DND-41 (cell line): Measurements from ENCODE around the gene FAM222B.
"Not testable (repeated sequence)": the region's sequence is repeated elsewhere in the genome, so short reads cannot be mapped to it uniquely, and the experiment has no call there.

Experiments
- ATAC-seq: fragments of 200-7000 bp; cut with Tn5 transposase; 3 replicates; pipeline ENCODE4 v1.9.1; 2021; ENCODE audit warnings: low read depth; ENCODE audit not compliant: insufficient read depth
- DNase-seq: peaks from one replicate; pipeline ENCODE4 v3.0.0-alpha.2; 2020
- H2AFZ ChIP-seq: 2 replicates; pipeline ENCODE4 v1.6.0; 2012; ENCODE audit warnings: low read depth, low read length
- H3K27ac ChIP-seq: 2 replicates; pipeline ENCODE4 v1.5.1; 2012; ENCODE audit warnings: low read length, inconsistent platforms
- H3K27me3 ChIP-seq: fragments of 200-600 bp; sonication (generic); 2 replicates; pipeline ENCODE4 v1.6.0; 2012; ENCODE audit warnings: low read length, mild to moderate bottlenecking, inconsistent platforms; ENCODE audit not compliant: insufficient read depth, poor library complexity
- H3K36me3 ChIP-seq: 2 replicates; pipeline ENCODE4 v1.5.1; 2012; ENCODE audit warnings: low read length, inconsistent platforms; ENCODE audit not compliant: insufficient read depth
- H3K4me1 ChIP-seq: 2 replicates; pipeline ENCODE4 v1.5.1; 2012; ENCODE audit warnings: mild to moderate bottlenecking, low read length; ENCODE audit not compliant: insufficient read depth
- H3K4me2 ChIP-seq: 2 replicates; pipeline ENCODE4 v1.6.0; 2012; ENCODE audit warnings: mild to moderate bottlenecking, moderate library complexity, low read length, inconsistent platforms; ENCODE audit not compliant: insufficient read depth
- H3K4me3 ChIP-seq, 2 experiments: fragments of 200-600 bp in 1 of 2; shearing (Covaris generic) in 1 of 2; 2 replicates each; pipeline ENCODE4 v1.5.1; 2012 to 2016; ENCODE audit warnings: inconsistent platforms in 2 of 2, low read length in 2 of 2, mild to moderate bottlenecking in 2 of 2, low read depth in 1 of 2, moderate library complexity in 1 of 2
- H3K79me2 ChIP-seq: 2 replicates; pipeline ENCODE4 v1.6.0; 2012; ENCODE audit warnings: low read length, inconsistent platforms; ENCODE audit not compliant: insufficient read depth
- H3K9ac ChIP-seq: 2 replicates; pipeline ENCODE4 v1.6.0; 2012; ENCODE audit warnings: low read depth, mild to moderate bottlenecking, inconsistent platforms, low read length, moderate library complexity
- H3K9me3 ChIP-seq: 2 replicates; pipeline ENCODE4 v1.5.1; 2012; ENCODE audit warnings: low read length, moderate library complexity, mild to moderate bottlenecking, inconsistent platforms; ENCODE audit not compliant: insufficient read depth, severe bottlenecking
- H4K20me1 ChIP-seq: 2 replicates; pipeline ENCODE4 v1.6.0; 2012; ENCODE audit warnings: low read length; ENCODE audit not compliant: insufficient read depth
- EZH2 ChIP-seq: IDR thresholded peaks from 3 replicates; pipeline ENCODE4 v1.6.1; 2012; ENCODE audit warnings: borderline replicate concordance, low read depth, mild to moderate bottlenecking, moderate library complexity, low read length, inconsistent platforms; ENCODE audit not compliant: severe bottlenecking
- TF ChIP-seq, protein P1 (sequence below): IDR thresholded peaks from 2 replicates; pipeline ENCODE4 v1.5.1; 2012; ENCODE audit warnings: borderline replicate concordance, low read length, moderate library complexity, mild to moderate bottlenecking; ENCODE audit not compliant: poor library complexity, severe bottlenecking; ENCODE audit errors: extremely low read depth

Gene FAM222B

DNA sequence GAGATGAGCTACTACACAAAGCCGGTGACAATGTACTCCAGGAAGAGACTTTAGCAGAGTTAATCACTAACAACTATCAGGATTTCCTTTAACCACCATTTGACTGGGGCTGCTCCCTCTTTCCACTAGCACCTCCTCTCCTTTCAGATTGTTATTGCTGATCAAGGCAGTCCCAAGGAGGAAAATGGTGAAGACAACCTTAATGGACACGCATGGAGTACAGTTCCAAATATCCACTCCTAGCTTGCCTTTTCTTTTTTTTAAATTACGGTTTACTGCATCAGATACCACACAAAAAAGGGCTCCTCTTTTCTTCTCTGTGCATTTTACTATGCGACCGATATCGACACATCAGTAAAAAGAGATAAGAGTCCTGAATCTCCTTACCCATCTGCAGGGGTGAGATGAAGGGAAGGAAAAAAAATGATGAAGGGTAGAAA, 30.9 kb downstream of the FAM222B start:
- H3K79me2 ChIP-seq, result peaks cover 89% of the 10 kb centered on the region
- peak overlapping the region; percentile 85 for H2AFZ ChIP-seq
- peak overlapping the region; percentile 72 for H3K9ac ChIP-seq
- H3K36me3 ChIP-seq, result no peaks in the 10 kb centered on the region
- TF ChIP-seq, protein P1, sequence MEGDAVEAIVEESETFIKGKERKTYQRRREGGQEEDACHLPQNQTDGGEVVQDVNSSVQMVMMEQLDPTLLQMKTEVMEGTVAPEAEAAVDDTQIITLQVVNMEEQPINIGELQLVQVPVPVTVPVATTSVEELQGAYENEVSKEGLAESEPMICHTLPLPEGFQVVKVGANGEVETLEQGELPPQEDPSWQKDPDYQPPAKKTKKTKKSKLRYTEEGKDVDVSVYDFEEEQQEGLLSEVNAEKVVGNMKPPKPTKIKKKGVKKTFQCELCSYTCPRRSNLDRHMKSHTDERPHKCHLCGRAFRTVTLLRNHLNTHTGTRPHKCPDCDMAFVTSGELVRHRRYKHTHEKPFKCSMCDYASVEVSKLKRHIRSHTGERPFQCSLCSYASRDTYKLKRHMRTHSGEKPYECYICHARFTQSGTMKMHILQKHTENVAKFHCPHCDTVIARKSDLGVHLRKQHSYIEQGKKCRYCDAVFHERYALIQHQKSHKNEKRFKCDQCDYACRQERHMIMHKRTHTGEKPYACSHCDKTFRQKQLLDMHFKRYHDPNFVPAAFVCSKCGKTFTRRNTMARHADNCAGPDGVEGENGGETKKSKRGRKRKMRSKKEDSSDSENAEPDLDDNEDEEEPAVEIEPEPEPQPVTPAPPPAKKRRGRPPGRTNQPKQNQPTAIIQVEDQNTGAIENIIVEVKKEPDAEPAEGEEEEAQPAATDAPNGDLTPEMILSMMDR, result peak; percentile 4
- TF ChIP-seq EZH2, result no peak
- H3K9me3 ChIP-seq, result no peaks in the 10 kb centered on the region
- ATAC-seq (no peak), DNase-seq (no peak)
- H3K27me3 ChIP-seq, result no peaks in the 10 kb centered on the region
- H3K4me3 ChIP-seq, result peak overlapping the region; percentile 60 to 90
- peaks cover 27% of the 10 kb centered on the region for H3K4me1 ChIP-seq
- H4K20me1 ChIP-seq, result no peaks in the 10 kb centered on the region
- H3K4me2 ChIP-seq, result peak overlapping the region; percentile 80
- H3K27ac ChIP-seq, result peak overlapping the region; percentile 68

GRCh38 chr17:28810437-28810836, 32.2 kb downstream of the FAM222B start:
- TF ChIP-seq, protein P1, result no peak
- no peak for TF ChIP-seq EZH2
- no peak overlapping the region for H3K9ac ChIP-seq
- H3K79me2 ChIP-seq, result peaks cover 88% of the 10 kb centered on the region
- H3K9me3 ChIP-seq, result no peaks in the 10 kb centered on the region
- peaks cover 27% of the 10 kb centered on the region for H3K4me1 ChIP-seq
- H3K27ac ChIP-seq, result no peak overlapping the region
- no peak overlapping the region for H3K4me2 ChIP-seq
- ATAC-seq (no peak), DNase-seq (no peak)
- no peaks in the 10 kb centered on the region for H4K20me1 ChIP-seq
- no peak overlapping the region for H3K4me3 ChIP-seq
- H3K36me3 ChIP-seq, result peaks cover 3% of the 10 kb centered on the region; the same call in 1 of the 2 replicates
- H3K27me3 ChIP-seq, result no peaks in the 10 kb centered on the region
- H2AFZ ChIP-seq, result no peak overlapping the region

GRCh38 chr17:28807925-28808634, 34.5 kb downstream of the FAM222B start:
- Histone ChIP-seq H3K79me2 (peaks cover 83% of the 10 kb centered on the region), H3K27ac (no peak overlapping the region), H2AFZ (no peak overlapping the region), H3K27me3 (no peaks in the 10 kb centered on the region), H4K20me1 (peaks cover 6% of the 10 kb centered on the region; the same call in 1 of the 2 replicates), H3K4me3 (no peak overlapping the region), H3K4me1 (peaks cover 15% of the 10 kb centered on the region), H3K4me2 (no peak overlapping the region), H3K9ac (no peak overlapping the region), H3K36me3 (peaks cover 12% of the 10 kb centered on the region; the same call in 1 of the 2 replicates), H3K9me3 (no peaks in the 10 kb centered on the region)
- no peak for TF ChIP-seq EZH2
- TF ChIP-seq, protein P1, result no peak
- ATAC-seq (no peak), DNase-seq (no peak)

- H3K36me3 ChIP-seq, result peaks cover 4% of the 10 kb centered on the region; the same call in 1 of the 2 replicates
- no peak overlapping the region for H3K27ac ChIP-seq
- DNase-seq (no peak), ATAC-seq (no peak)
- H3K9ac ChIP-seq, result no peak overlapping the region
- no peaks in the 10 kb centered on the region for H3K27me3 ChIP-seq
- H3K9me3 ChIP-seq, result no peaks in the 10 kb centered on the region
- peaks cover 4% of the 10 kb centered on the region; the same call in 1 of the 2 replicates for H4K20me1 ChIP-seq
- no peak for TF ChIP-seq EZH2
- TF ChIP-seq, protein P1, result no peak
- no peak overlapping the region for H2AFZ ChIP-seq
- H3K4me3 ChIP-seq, result no peak overlapping the region
- no peak overlapping the region for H3K4me2 ChIP-seq
- no peaks in the 10 kb centered on the region for H3K4me1 ChIP-seq
- peaks cover 55% of the 10 kb centered on the region for H3K79me2 ChIP-seq
These were observed 46.5 kb downstream of the FAM222B start for GRCh38 chr17:28796062-28796461.

DNA sequence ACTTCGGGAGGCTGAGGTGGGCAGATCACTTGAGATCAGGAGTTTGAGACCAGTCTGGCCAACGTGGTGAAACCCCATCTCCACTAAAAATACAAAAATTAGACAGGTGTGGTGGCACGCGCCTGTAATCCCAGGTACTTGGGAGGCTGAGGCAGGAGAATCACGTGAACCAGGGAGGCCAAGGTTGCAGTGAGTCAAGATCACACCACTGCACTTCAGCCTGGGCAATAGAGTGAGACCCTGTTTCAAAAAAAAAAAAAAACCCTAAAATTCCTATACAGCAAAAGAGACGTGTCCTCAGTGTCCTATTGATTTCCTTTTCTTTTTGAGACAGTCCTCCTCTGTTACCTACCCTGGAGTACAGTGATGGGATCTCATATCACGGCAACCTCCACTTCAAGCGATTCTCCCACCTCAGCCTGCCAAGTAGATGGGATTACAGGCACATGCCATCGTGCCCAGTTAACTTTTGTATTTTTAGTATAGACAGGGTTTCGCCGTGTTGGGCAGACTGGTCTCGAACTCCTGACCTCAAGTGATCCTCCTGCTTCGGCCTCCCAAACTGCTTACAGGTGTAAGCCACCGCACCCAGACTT, 47.6 kb downstream of the FAM222B start:
- H3K36me3 ChIP-seq, H3K9me3 ChIP-seq, H3K27me3 ChIP-seq, H3K4me3 ChIP-seq, H3K4me2 ChIP-seq, H2AFZ ChIP-seq, ATAC-seq, H3K4me1 ChIP-seq, DNase-seq, H3K27ac ChIP-seq, H4K20me1 ChIP-seq, H3K9ac ChIP-seq: not testable (repeated sequence)
- peaks cover 53% of the 10 kb centered on the region for H3K79me2 ChIP-seq
